Activated CD4-positive, alpha-beta memory T cell treated with anti-CD3 and anti-CD28 coated beads, Interleukin-2, amount 10 ng/mL, durations not matched to agents 7 days and 5 days (primary cell): ENCODE results near the gene GNB3. TPM values are rescaled to one million over a fixed set of nuclear protein-coding genes. Genes with fewer than 3 reads are reported as not detected.

Experiments
- CTCF ChIA-PET: fragments of 350-600 bp; sonication (Branson Sonifier 250); formaldehyde crosslinking; loops from one replicate; lab custom pipeline; 2021; ENCODE audit warnings: antibody characterized with exemption, inconsistent platforms; lab: Charles Lee
- POLR2A ChIA-PET: fragments of 350-600 bp; sonication (Branson Sonifier 250); formaldehyde crosslinking; loops from one replicate; lab custom pipeline; 2021; ENCODE audit warnings: antibody characterized with exemption; lab: Charles Lee
- DNase-seq: peaks from one replicate; pipeline ENCODE4 v3.0.0-alpha.2; 2020
- H3K27ac Mint-ChIP-seq: one replicate; pipeline ENCODE4 v1.8.0; 2021; ENCODE audit warnings: mild to moderate bottlenecking, mixed read lengths
- H3K27me3 Mint-ChIP-seq: one replicate; pipeline ENCODE4 v1.8.0; 2021; ENCODE audit warnings: mixed read lengths
- H3K36me3 Mint-ChIP-seq: one replicate; pipeline ENCODE4 v1.8.0; 2021; ENCODE audit warnings: low read depth, mixed read lengths
- H3K4me1 Mint-ChIP-seq: one replicate; pipeline ENCODE4 v1.8.0; 2021; ENCODE audit warnings: mixed read lengths
- H3K4me3 Mint-ChIP-seq: one replicate; pipeline ENCODE4 v1.8.0; 2021; ENCODE audit warnings: mild to moderate bottlenecking, mixed read lengths
- H3K9me3 Mint-ChIP-seq: one replicate; pipeline ENCODE4 v1.8.0; 2021; ENCODE audit warnings: mixed read lengths
- total RNA-seq, 2 experiments: library from RNA; stranded (reverse); gene quantifications; one replicate each; pipeline ENCODE4 v1.2.3, GENCODE V29; 2021

GNB3 gene
- total RNA-seq, 2 experiments from 2014 or later: not detected

- POLR2A ChIA-PET: interaction anchor here (0.6 to 7.2 kb wide), 5 partner anchors 10 to 72 kb away, joined by 3 to 33 read pairs (median 4); partner anchors contain the start of gene MLF2
- Mint-ChIP-seq H3K36me3 (peaks cover 3% of the 10 kb centered on the region), H3K4me1 (peaks cover 29% of the 10 kb centered on the region), H3K27me3 (peaks cover 67% of the 10 kb centered on the region), H3K4me3 (no peak overlapping the region), H3K27ac (no peak overlapping the region), H3K9me3 (no peaks in the 10 kb centered on the region)
- CTCF ChIA-PET: interaction anchor here (0.8 to 4.9 kb wide), 18 partner anchors 11 to 257 kb away, joined by 3 to 48 read pairs (median 4); partner anchors contain the start of genes CD4, CDCA3, MLF2 and NOP2
- no peak for DNase-seq
Measured at GRCh38 chr12:6824901-6825381, 15.8 kb upstream of the GNB3 start.

- H3K36me3 Mint-ChIP-seq: peaks cover 2% of the 10 kb centered on the region
- CTCF ChIA-PET: interaction anchor here (0.6 to 4.9 kb wide), 23 partner anchors 10 to 344 kb away, joined by 3 to 48 read pairs (median 3); partner anchors contain the start of genes CD4, CDCA3, COPS7A and MLF2
- no peaks in the 10 kb centered on the region for H3K9me3 Mint-ChIP-seq
- H3K4me1 Mint-ChIP-seq: peaks cover 27% of the 10 kb centered on the region
- no peak overlapping the region for H3K4me3 Mint-ChIP-seq
- no peak overlapping the region for H3K27ac Mint-ChIP-seq
- DNase-seq: peak; percentile 84
- POLR2A ChIA-PET: interaction anchor here (0.6 to 7.2 kb wide), 4 partner anchors 11 to 72 kb away, joined by 3 to 33 read pairs (median 4); partner anchors contain the start of gene MLF2
- H3K27me3 Mint-ChIP-seq: peaks cover 72% of the 10 kb centered on the region
Measured at GRCh38 chr12:6825398-6826124, 15.2 kb upstream of the GNB3 start.

- CTCF ChIA-PET: interaction anchor here (0.6 to 4.9 kb wide), 17 partner anchors 9 to 344 kb away, joined by 3 to 48 read pairs (median 4); partner anchors contain the start of genes CD4, CDCA3, COPS7A and MLF2
- no peaks in the 10 kb centered on the region for H3K9me3 Mint-ChIP-seq
- POLR2A ChIA-PET: interaction anchor here (1.2 to 7.2 kb wide), 3 partner anchors 12 to 73 kb away, joined by 3 to 33 read pairs (median 4); partner anchors contain the start of gene MLF2
- no peaks in the 10 kb centered on the region for H3K36me3 Mint-ChIP-seq
- H3K27me3 Mint-ChIP-seq: peaks cover 75% of the 10 kb centered on the region
- H3K27ac Mint-ChIP-seq: no peak overlapping the region
- DNase-seq: no peak
- H3K4me1 Mint-ChIP-seq: peaks cover 22% of the 10 kb centered on the region
- no peak overlapping the region for H3K4me3 Mint-ChIP-seq
Measured at GRCh38 chr12:6826125-6826733, 14.5 kb upstream of the GNB3 start.

GRCh38 chr12:6826734-6827436 is 13.8 kb upstream of the GNB3 start:
- H3K4me3 Mint-ChIP-seq: peak overlapping the region; percentile 10
- H3K27ac Mint-ChIP-seq: no peak overlapping the region
- CTCF ChIA-PET: interaction anchor here (0.6 to 4.9 kb wide), 12 partner anchors 9 to 205 kb away, joined by 3 to 48 read pairs (median 3); partner anchors contain the start of genes CD4, COPS7A, MLF2 and SPSB2
- H3K4me1 Mint-ChIP-seq: peaks cover 20% of the 10 kb centered on the region
- H3K36me3 Mint-ChIP-seq: no peaks in the 10 kb centered on the region
- no peak for DNase-seq
- H3K9me3 Mint-ChIP-seq: no peaks in the 10 kb centered on the region
- peaks cover 80% of the 10 kb centered on the region for H3K27me3 Mint-ChIP-seq
- POLR2A ChIA-PET: interaction anchor here (1.4 to 7.2 kb wide), 5 partner anchors 13 to 74 kb away, joined by 3 to 33 read pairs (median 7); partner anchors contain the start of genes CDCA3, GNB3, MLF2 and USP5

- Mint-ChIP-seq H3K9me3 (no peaks in the 10 kb centered on the region), H3K4me1 (peaks cover 18% of the 10 kb centered on the region), H3K4me3 (peak overlapping the region; percentile 10), H3K36me3 (no peaks in the 10 kb centered on the region), H3K27ac (no peak overlapping the region), H3K27me3 (peaks cover 77% of the 10 kb centered on the region)
- ChIA-PET POLR2A (interaction anchor here (1.4 to 7.2 kb wide), 4 partner anchors 12 to 74 kb away, joined by 3 to 33 read pairs (median 14); partner anchors contain the start of genes CDCA3, GNB3, MLF2 and USP5), CTCF (interaction anchor here (0.7 to 1.4 kb wide), 3 partner anchors 17 to 106 kb away, joined by 3 read pairs; no protein-coding TSS in a partner anchor)
- DNase-seq: peak; percentile 55
Measured at GRCh38 chr12:6827437-6827911, 13.3 kb upstream of the GNB3 start.

- DNase-seq: no peak
- no peak within 1 kb of the TSS for H3K27ac Mint-ChIP-seq
- H3K36me3 Mint-ChIP-seq: no peaks in the 10 kb centered on the region
- no peaks in the 10 kb centered on the region for H3K9me3 Mint-ChIP-seq
- peak within 1 kb of the TSS; percentile 72 for H3K4me3 Mint-ChIP-seq
- ChIA-PET CTCF (interaction anchor here (0.7 to 1.4 kb wide), 4 partner anchors 16 to 76 kb away, joined by 3 to 4 read pairs (median 3); no protein-coding TSS in a partner anchor), POLR2A (interaction anchor here (1.0 to 7.2 kb wide), 7 partner anchors 12 to 104 kb away, joined by 3 to 33 read pairs (median 9); partner anchors contain the start of genes CDCA3, COPS7A, GNB3 and MLF2)
- peaks cover 18% of the 10 kb centered on the region for H3K4me1 Mint-ChIP-seq
- H3K27me3 Mint-ChIP-seq: peaks cover 72% of the 10 kb centered on the region
Measured at GRCh38 chr12:6827982-6828780, 12.5 kb upstream of the GNB3 start, which contains the start of gene P3H3. Gene P3H3, plus strand, starts transcription at chr12:6828407. Its CDS starts 34 bp downstream, at chr12:6828441.

GRCh38 chr12:6828781-6829535 is 11.8 kb upstream of the GNB3 start:
- DNase-seq: no peak
- Mint-ChIP-seq H3K36me3 (no peaks in the 10 kb centered on the region), H3K4me1 (peaks cover 18% of the 10 kb centered on the region), H3K4me3 (peak overlapping the region; percentile 72), H3K27me3 (peaks cover 70% of the 10 kb centered on the region), H3K27ac (no peak overlapping the region), H3K9me3 (no peaks in the 10 kb centered on the region)
- POLR2A ChIA-PET: interaction anchor here (1.0 to 7.2 kb wide), 6 partner anchors 11 to 105 kb away, joined by 3 to 33 read pairs (median 10); partner anchors contain the start of genes CDCA3, COPS7A, GNB3 and MLF2
- CTCF ChIA-PET: interaction anchor here (0.8 to 1.4 kb wide), 5 partner anchors 20 to 137 kb away, joined by 3 to 4 read pairs (median 3); partner anchors contain the start of gene SPSB2

GRCh38 chr12:6829536-6830220 is 11.0 kb upstream of the GNB3 start:
- ChIA-PET CTCF (interaction anchor here (0.8 to 1.5 kb wide), 6 partner anchors 19 to 138 kb away, joined by 3 to 5 read pairs (median 4); partner anchors contain the start of genes MLF2 and SPSB2), POLR2A (interaction anchor here (1.3 to 8.4 kb wide), 8 partner anchors 10 to 106 kb away, joined by 3 to 53 read pairs (median 10); partner anchors contain the start of genes CDCA3, COPS7A, GNB3 and MLF2)
- DNase-seq: no peak
- Mint-ChIP-seq H3K4me3 (peak overlapping the region; percentile 72), H3K27me3 (peaks cover 67% of the 10 kb centered on the region), H3K4me1 (peaks cover 20% of the 10 kb centered on the region), H3K9me3 (no peaks in the 10 kb centered on the region), H3K27ac (no peak overlapping the region), H3K36me3 (no peaks in the 10 kb centered on the region)

- ChIA-PET POLR2A (interaction anchor here (1.3 to 8.4 kb wide), 5 partner anchors 10 to 106 kb away, joined by 3 to 53 read pairs (median 3); partner anchors contain the start of genes CDCA3, COPS7A, GNB3 and TPI1), CTCF (interaction anchor here (1.0 to 2.0 kb wide), 5 partner anchors 18 to 78 kb away, joined by 3 to 5 read pairs (median 4); partner anchors contain the start of genes CD4, MLF2 and SPSB2)
- no peak for DNase-seq
- Mint-ChIP-seq H3K4me3 (no peak overlapping the region), H3K9me3 (no peaks in the 10 kb centered on the region), H3K27me3 (peaks cover 61% of the 10 kb centered on the region), H3K27ac (no peak overlapping the region), H3K36me3 (no peaks in the 10 kb centered on the region), H3K4me1 (peaks cover 23% of the 10 kb centered on the region)
Measured at GRCh38 chr12:6830286-6830890, 10.3 kb upstream of the GNB3 start.
